Measurements from ENCODE around the gene TRIL. TPM values are rescaled to one million over a fixed set of nuclear protein-coding genes. Genes with fewer than 3 reads are reported as not detected.

The TRIL gene
- total RNA-seq, 1 experiment from 2014 or later, result not detected

- intact Hi-C loops (cut with micrococcal nuclease; ENCODE audit: unreplicated experiment), result loop anchor here (1.0 to 10.0 kb wide), 9 partner anchors 184 to 1818 kb away; no protein-coding TSS in a partner anchor
- H3K4me2 ChIP-seq, result peak overlapping the region; percentile 29
- POLR2A ChIA-PET (ENCODE audit: unreplicated experiment), result no interaction called here
Measured at GRCh38 chr7:28922624-28923331, 35.4 kb downstream of the TRIL start.

DNA sequence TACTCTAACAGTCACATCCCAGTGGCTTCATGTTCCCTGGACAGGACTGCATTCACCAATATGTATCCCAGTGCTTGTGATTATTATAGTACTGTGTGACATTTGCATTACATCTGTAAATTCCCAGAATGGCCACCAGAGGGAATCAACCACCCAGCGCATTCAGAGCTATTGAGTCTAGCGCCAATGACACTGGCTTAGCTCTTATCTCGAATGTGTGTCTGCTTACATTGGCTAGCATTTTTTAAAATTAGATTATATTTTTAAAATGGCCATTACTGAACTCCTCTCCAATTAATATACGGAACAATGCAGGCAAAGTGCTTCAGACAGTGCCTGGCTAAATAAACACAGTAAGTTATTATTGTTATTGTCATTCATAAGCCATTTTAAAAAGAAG is 36.3 kb downstream of the TRIL start:
- peaks cover 10% of the 10 kb centered on the region; the same call in 1 of the 2 replicates for H3K4me1 ChIP-seq (replicated peaks; ENCODE audit: insufficient read depth)
- intact Hi-C loops (cut with micrococcal nuclease; ENCODE audit: unreplicated experiment), result loop anchor here (1.0 to 10.0 kb wide), 9 partner anchors 184 to 1819 kb away; no protein-coding TSS in a partner anchor
- ChIA-PET POLR2A (ENCODE audit: unreplicated experiment) (interaction anchor here (0.7 kb wide), 1 partner anchor 714 kb away, joined by 3 read pairs; no protein-coding TSS in a partner anchor), CTCF (interaction anchor here (0.6 to 2.2 kb wide), 10 partner anchors 13 to 1642 kb away, joined by 3 to 14 read pairs (median 4); no protein-coding TSS in a partner anchor)
- H3K9me3 ChIP-seq (ENCODE audit: insufficient read depth, low read depth), result no peaks in the 10 kb centered on the region
- peak; percentile 29 to 65 for DNase-seq
- TF ChIP-seq EZH2 (IDR thresholded peaks at IDR 0.05; ENCODE audit: low read depth), result no peak
- TF ChIP-seq CTCF (conservative IDR thresholded peaks at IDR 0.05), result peak; percentile 97
- no TSS peak for BruUV-seq (replicated peaks)
- H3K4me2 ChIP-seq, result peak overlapping the region; percentile 13; the same call in 1 of the 2 replicates
- no peak overlapping the region for H3K4me3 ChIP-seq
- no peaks in the 10 kb centered on the region for H3K79me2 ChIP-seq (ENCODE audit: low read depth)
- H3F3A ChIP-seq (ENCODE audit: insufficient read depth, low read depth), result no peaks in the 10 kb centered on the region
- no peak overlapping the region for H2AFZ ChIP-seq
- no peaks in the 10 kb centered on the region for H4K20me1 ChIP-seq (ENCODE audit: insufficient read depth)
- no peaks in the 10 kb centered on the region for H3K27me3 ChIP-seq (ENCODE audit: insufficient read depth, low read depth)
- H3K36me3 ChIP-seq (ENCODE audit: low read depth), result no peaks in the 10 kb centered on the region
- no peak overlapping the region for H3K27ac ChIP-seq
- no peaks in the 10 kb centered on the region for H3K9me2 ChIP-seq (ENCODE audit: insufficient read depth)

More at GRCh38 chr7:28922624-28923331, 35.4 kb downstream of the TRIL start:
- H3K9me3 ChIP-seq (ENCODE audit: insufficient read depth, low read depth), result no peaks in the 10 kb centered on the region
- peaks cover 13% of the 10 kb centered on the region; the same call in 1 of the 2 replicates for H3K4me1 ChIP-seq (replicated peaks; ENCODE audit: insufficient read depth)
- no peaks in the 10 kb centered on the region for H3K27me3 ChIP-seq (ENCODE audit: insufficient read depth, low read depth)
- no peak overlapping the region for H3K27ac ChIP-seq
- no peaks in the 10 kb centered on the region for H3K36me3 ChIP-seq (ENCODE audit: low read depth)
- peak; percentile 100 for TF ChIP-seq CTCF (conservative IDR thresholded peaks at IDR 0.05)
- no peak for TF ChIP-seq EZH2 (IDR thresholded peaks at IDR 0.05; ENCODE audit: low read depth)
- no peaks in the 10 kb centered on the region for H3K79me2 ChIP-seq (ENCODE audit: low read depth)
- H3F3A ChIP-seq (ENCODE audit: insufficient read depth, low read depth), result no peaks in the 10 kb centered on the region
- no peak overlapping the region for H3K4me3 ChIP-seq
- no peak overlapping the region for H2AFZ ChIP-seq
- BruUV-seq (replicated peaks), result no TSS peak
- CTCF ChIA-PET, result interaction anchor here (0.8 to 2.2 kb wide), 6 partner anchors 12 to 1641 kb away, joined by 3 to 14 read pairs (median 4); no protein-coding TSS in a partner anchor
- peak; percentile 48 to 68 for DNase-seq
- H3K9me2 ChIP-seq (ENCODE audit: insufficient read depth), result no peaks in the 10 kb centered on the region
- H4K20me1 ChIP-seq (ENCODE audit: insufficient read depth), result no peaks in the 10 kb centered on the region

GRCh38 chr7:28920424-28920823 is 37.7 kb downstream of the TRIL start:
- TF ChIP-seq EZH2 (IDR thresholded peaks at IDR 0.05; ENCODE audit: low read depth) (no peak), CTCF (conservative IDR thresholded peaks at IDR 0.05) (no peak)
- DNase-seq, result no peak
- POLR2A ChIA-PET (ENCODE audit: unreplicated experiment), result no interaction called here
- H3K4me2 ChIP-seq, result no peak overlapping the region
- no peaks in the 10 kb centered on the region for H3K36me3 ChIP-seq (ENCODE audit: low read depth)
- CTCF ChIA-PET, result no interaction called here
- BruUV-seq (replicated peaks), result no TSS peak
- intact Hi-C loops (cut with micrococcal nuclease; ENCODE audit: unreplicated experiment), result loop anchor here (5.0 to 10.0 kb wide), 5 partner anchors 533 to 1642 kb away; no protein-coding TSS in a partner anchor
- H4K20me1 ChIP-seq (ENCODE audit: insufficient read depth), result no peaks in the 10 kb centered on the region
- H3K4me1 ChIP-seq (replicated peaks; ENCODE audit: insufficient read depth), result peaks cover 6% of the 10 kb centered on the region; the same call in 1 of the 2 replicates
- no peaks in the 10 kb centered on the region for H3K79me2 ChIP-seq (ENCODE audit: low read depth)
- no peaks in the 10 kb centered on the region for H3K9me2 ChIP-seq (ENCODE audit: insufficient read depth)
- no peaks in the 10 kb centered on the region for H3K27me3 ChIP-seq (ENCODE audit: insufficient read depth, low read depth)
- no peak overlapping the region for H3K27ac ChIP-seq
- H3K4me3 ChIP-seq, result no peak overlapping the region
- no peaks in the 10 kb centered on the region for H3K9me3 ChIP-seq (ENCODE audit: insufficient read depth, low read depth)
- H2AFZ ChIP-seq, result no peak overlapping the region
- no peaks in the 10 kb centered on the region for H3F3A ChIP-seq (ENCODE audit: insufficient read depth, low read depth)
